ENCODE results near the gene APBA1.

Gene APBA1

GRCh38 chr9:69627281-69627680 is 44.9 kb downstream of the APBA1 start:
- no peak for TF ChIP-seq CTCF (conservative IDR thresholded peaks at IDR 0.05; ENCODE audit: low read depth, low read length)
- DNase-seq (ENCODE audit: low read depth): no peak
- no peak overlapping the region for H3K4me3 ChIP-seq (ENCODE audit: low read length)

- no peak for TF ChIP-seq CTCF (conservative IDR thresholded peaks at IDR 0.05; ENCODE audit: low read depth, low read length)
- DNase-seq (ENCODE audit: low read depth): no peak
- H3K4me3 ChIP-seq (ENCODE audit: low read length): no peak overlapping the region
Observed at GRCh38 chr9:69623276-69623675, 48.9 kb downstream of the APBA1 start.

- no peak for TF ChIP-seq CTCF (conservative IDR thresholded peaks at IDR 0.05; ENCODE audit: low read depth, low read length)
- no peak overlapping the region for H3K4me3 ChIP-seq (ENCODE audit: low read length)
- DNase-seq (ENCODE audit: low read depth): no peak
Observed at GRCh38 chr9:69622676-69623075, 49.5 kb downstream of the APBA1 start.

- H3K4me3 ChIP-seq (ENCODE audit: low read length): no peak overlapping the region
- DNase-seq (ENCODE audit: low read depth): no peak
- no peak for TF ChIP-seq CTCF (conservative IDR thresholded peaks at IDR 0.05; ENCODE audit: low read depth, low read length)
Observed at GRCh38 chr9:69621730-69622460, 50.3 kb downstream of the APBA1 start.

GRCh38 chr9:69620731-69621130 is 51.4 kb downstream of the APBA1 start:
- DNase-seq (ENCODE audit: low read depth): no peak
- TF ChIP-seq CTCF (conservative IDR thresholded peaks at IDR 0.05; ENCODE audit: low read depth, low read length): no peak
- H3K4me3 ChIP-seq (ENCODE audit: low read length): no peak overlapping the region

GRCh38 chr9:69619233-69619632 is 52.9 kb downstream of the APBA1 start:
- no peak overlapping the region for H3K4me3 ChIP-seq (ENCODE audit: low read length)
- no peak for DNase-seq (ENCODE audit: low read depth)
- TF ChIP-seq CTCF (conservative IDR thresholded peaks at IDR 0.05; ENCODE audit: low read depth, low read length): no peak

- no peak overlapping the region for H3K4me3 ChIP-seq (ENCODE audit: low read length)
- no peak for TF ChIP-seq CTCF (conservative IDR thresholded peaks at IDR 0.05; ENCODE audit: low read depth, low read length)
- DNase-seq (ENCODE audit: low read depth): no peak
Observed at GRCh38 chr9:69617006-69617405, 55.2 kb downstream of the APBA1 start.
